ENCODE results near the gene RPRD1B. TPM values are rescaled to one million over a fixed set of nuclear protein-coding genes. Genes with fewer than 3 reads are reported as not detected.

RPRD1B gene
- total RNA-seq, 2 donors from 2014 or later: 22.7 to 42.5 TPM

GRCh38 chr20:38075161-38075998, 41.8 kb downstream of the RPRD1B start:
- intact Hi-C loops (cut with DNase I): loop anchor here (10.0 kb wide), 1 partner anchor 249 kb away; no protein-coding TSS in a partner anchor
- DNase-seq: no peak
- no peak for TF ChIP-seq CTCF (IDR thresholded peaks at IDR 0.05)

GRCh38 chr20:38076548-38076947, 43.0 kb downstream of the RPRD1B start:
- H3K27ac ChIP-seq: no peak overlapping the region
- intact Hi-C loops (cut with DNase I): loop anchor here (10.0 kb wide), 1 partner anchor 248 kb away; no protein-coding TSS in a partner anchor
- TF ChIP-seq CTCF (IDR thresholded peaks at IDR 0.05): no peak
- no peaks in the 10 kb centered on the region for H3K36me3 ChIP-seq
- no peak for DNase-seq
- no peak overlapping the region for H3K9ac ChIP-seq (ENCODE audit: low read depth in 2 of 2, low read length in 2 of 2)
- no peaks in the 10 kb centered on the region for H3K4me1 ChIP-seq
- no peak overlapping the region for H3K4me3 ChIP-seq
- H3K9me3 ChIP-seq: no peaks in the 10 kb centered on the region
- no peaks in the 10 kb centered on the region for H3K27me3 ChIP-seq

More at GRCh38 chr20:38075161-38075998, 41.8 kb downstream of the RPRD1B start:
- Histone ChIP-seq H3K9ac (ENCODE audit: low read depth in 2 of 2, low read length in 2 of 2) (no peak overlapping the region), H3K27me3 (no peaks in the 10 kb centered on the region), H3K4me3 (no peak overlapping the region), H3K9me3 (no peaks in the 10 kb centered on the region), H3K4me1 (no peaks in the 10 kb centered on the region), H3K36me3 (peaks cover 5% of the 10 kb centered on the region), H3K27ac (peak overlapping the region; percentile 15)

GRCh38 chr20:38078084-38078483, 44.5 kb downstream of the RPRD1B start:
- Histone ChIP-seq H3K9me3 (no peaks in the 10 kb centered on the region), H3K4me3 (no peak overlapping the region), H3K36me3 (no peaks in the 10 kb centered on the region), H3K9ac (ENCODE audit: low read depth in 2 of 2, low read length in 2 of 2) (no peak overlapping the region), H3K27ac (no peak overlapping the region), H3K27me3 (no peaks in the 10 kb centered on the region), H3K4me1 (no peaks in the 10 kb centered on the region)
- no peak for DNase-seq
- intact Hi-C loops (cut with DNase I): loop anchor here (10.0 kb wide), 1 partner anchor 247 kb away; no protein-coding TSS in a partner anchor
- no peak for TF ChIP-seq CTCF (IDR thresholded peaks at IDR 0.05)

- no peak for TF ChIP-seq CTCF (IDR thresholded peaks at IDR 0.05)
- Histone ChIP-seq H3K27ac (no peak overlapping the region), H3K9ac (ENCODE audit: low read depth in 2 of 2, low read length in 2 of 2) (no peak overlapping the region), H3K9me3 (no peaks in the 10 kb centered on the region), H3K4me1 (no peaks in the 10 kb centered on the region), H3K27me3 (no peaks in the 10 kb centered on the region), H3K4me3 (no peak overlapping the region), H3K36me3 (no peaks in the 10 kb centered on the region)
- intact Hi-C loops (cut with DNase I): loop anchor here (10.0 kb wide), 1 partner anchor 245 kb away; no protein-coding TSS in a partner anchor
- no peak for DNase-seq
Measured at GRCh38 chr20:38079353-38079752, 45.8 kb downstream of the RPRD1B start.

- no peak overlapping the region for H3K4me3 ChIP-seq
- H3K9ac ChIP-seq (ENCODE audit: low read depth in 2 of 2, low read length in 2 of 2): no peak overlapping the region
- no peaks in the 10 kb centered on the region for H3K36me3 ChIP-seq
- H3K9me3 ChIP-seq: no peaks in the 10 kb centered on the region
- TF ChIP-seq CTCF (IDR thresholded peaks at IDR 0.05): no peak
- intact Hi-C loops (cut with DNase I): no loop called here
- no peak overlapping the region for H3K27ac ChIP-seq
- H3K27me3 ChIP-seq: no peaks in the 10 kb centered on the region
- no peaks in the 10 kb centered on the region for H3K4me1 ChIP-seq
- DNase-seq: no peak
Measured at GRCh38 chr20:38081575-38081974, 48.0 kb downstream of the RPRD1B start.

Measured in colonic mucosa (tissue), 4 donors.